EL (cell line): ENCODE data around the gene ZGPAT.
"Not testable (repeated sequence)": the region's sequence is repeated elsewhere in the genome, so short reads cannot be mapped to it uniquely, and the experiment has no call there.

Experiments used
- DNase-seq: peaks from one replicate; pipeline ENCODE4 v3.0.0-alpha.2; 2016

ZGPAT gene

DNA sequence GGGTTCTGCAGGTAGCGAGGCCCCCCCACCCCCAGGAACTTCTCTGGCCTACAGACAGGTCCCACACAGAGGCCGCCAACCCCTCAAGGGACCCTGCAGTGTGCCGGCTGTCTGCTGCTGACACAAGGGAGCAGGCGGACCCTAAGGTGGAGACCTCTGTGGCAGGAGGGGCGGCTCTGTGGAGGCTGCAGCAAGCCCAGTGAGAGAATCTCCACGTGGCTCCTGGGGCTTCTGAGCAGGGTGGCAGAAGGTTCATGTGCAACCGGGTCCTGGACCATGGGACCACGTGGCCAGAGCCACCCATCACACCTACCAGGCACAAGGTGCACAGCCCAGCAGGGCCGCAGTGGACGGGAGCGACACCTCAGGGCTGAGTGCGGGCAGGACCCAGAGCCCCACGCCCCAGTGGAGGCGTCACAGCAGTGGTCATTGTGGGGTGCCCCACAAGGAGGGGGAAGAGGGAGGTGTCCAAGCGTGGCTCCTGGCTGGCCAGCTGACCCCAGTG lies 4.3 kb upstream of the ZGPAT start:
- no peak for DNase-seq

DNA sequence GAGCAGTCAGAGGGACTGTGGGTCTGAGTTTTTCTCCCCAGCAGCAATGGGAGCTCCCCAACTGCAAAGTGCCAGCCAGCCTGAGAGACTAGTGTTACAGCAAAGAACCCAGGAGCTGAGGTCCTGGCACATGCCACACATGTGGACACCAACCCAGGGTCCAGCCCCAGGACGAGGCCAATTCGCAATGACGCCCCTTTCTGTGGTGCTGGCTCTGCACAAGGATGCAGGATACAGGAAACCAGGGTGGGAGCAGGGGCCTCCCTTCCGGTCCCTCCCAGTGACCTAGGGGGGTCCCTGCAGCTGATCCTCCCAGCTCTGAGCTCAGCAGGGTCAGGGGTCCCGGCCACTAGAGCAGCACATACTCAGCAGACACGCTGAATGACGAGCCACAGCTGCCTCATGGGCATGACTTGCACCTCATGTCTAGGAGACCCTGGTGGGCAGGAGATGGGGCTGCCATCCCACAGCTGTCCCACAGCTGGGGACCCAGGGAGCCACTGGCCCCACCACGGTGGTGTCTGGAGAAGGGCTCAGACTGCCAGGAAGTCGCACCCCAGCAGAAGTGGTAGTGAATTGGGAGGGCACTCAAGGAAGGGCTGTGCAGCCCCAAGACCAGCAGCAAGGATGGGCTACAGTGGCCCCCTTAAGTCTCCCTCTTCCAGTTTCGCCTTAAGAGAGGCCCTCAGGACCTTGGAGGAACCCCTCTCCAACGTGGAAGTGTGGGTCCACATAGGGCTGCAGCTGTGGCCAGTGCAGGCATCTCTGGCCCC lies 3.7 kb upstream of the ZGPAT start:
- no peak for DNase-seq

DNA sequence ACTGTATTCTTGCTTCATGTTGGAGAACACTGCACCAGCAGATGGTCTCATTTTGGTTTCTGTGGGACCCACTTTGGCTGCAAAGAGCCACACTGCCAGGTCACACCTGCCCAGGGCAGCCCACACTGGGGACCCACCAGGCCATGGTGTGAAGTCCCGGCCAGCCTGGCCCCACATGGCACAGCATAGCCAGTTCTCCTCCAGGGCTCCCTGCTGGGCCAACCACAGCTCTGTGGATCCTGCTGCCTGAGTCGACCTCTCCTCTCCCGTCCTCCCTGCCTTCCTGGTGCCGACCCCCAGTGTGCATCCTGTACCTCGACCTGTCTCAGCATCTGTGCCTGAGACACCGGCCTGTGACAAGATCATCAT lies 3.1 kb upstream of the ZGPAT start:
- DNase-seq: no peak

GRCh38 chr20:63705232-63706026 lies 2.4 kb upstream of the ZGPAT start:
- no peak for DNase-seq

DNA sequence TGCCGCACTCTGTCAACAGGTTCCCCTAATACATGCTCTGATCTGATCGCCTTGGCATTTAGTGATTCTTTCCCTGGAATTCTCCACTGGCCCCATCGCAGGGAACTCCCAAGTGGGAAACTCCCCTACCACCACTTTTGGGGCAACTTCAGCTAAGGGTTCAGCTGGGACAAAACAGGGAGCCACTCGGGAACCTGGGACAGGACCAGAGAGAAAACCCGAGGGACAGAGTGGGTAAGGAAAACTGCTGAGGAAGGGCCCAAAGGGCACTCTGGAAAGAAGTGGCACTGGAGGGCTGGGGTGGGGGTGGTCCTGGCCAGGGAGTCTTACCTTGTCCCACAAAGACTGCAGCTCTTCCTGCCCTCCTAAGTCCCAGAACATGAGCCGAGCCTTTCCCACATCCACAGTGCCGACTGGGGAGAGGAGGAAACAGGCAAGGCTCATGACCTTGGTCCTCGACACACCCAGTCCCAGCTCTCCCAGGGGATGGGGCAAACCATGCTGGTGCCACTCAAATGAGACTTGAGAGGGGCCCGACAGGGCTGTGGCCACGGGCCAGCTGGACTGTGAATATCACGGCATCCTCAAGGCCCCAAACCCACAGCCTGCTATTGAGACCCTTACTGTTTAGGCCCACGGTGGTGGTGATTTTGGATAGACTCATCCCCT lies 1.7 kb upstream of the ZGPAT start:
- no peak for DNase-seq

- peak; percentile 47 for DNase-seq
These were observed 834 bp upstream of the ZGPAT start for GRCh38 chr20:63706852-63707557.

GRCh38 chr20:63708301-63709148 lies 686 bp downstream of the ZGPAT start:
- DNase-seq: no peak

DNA sequence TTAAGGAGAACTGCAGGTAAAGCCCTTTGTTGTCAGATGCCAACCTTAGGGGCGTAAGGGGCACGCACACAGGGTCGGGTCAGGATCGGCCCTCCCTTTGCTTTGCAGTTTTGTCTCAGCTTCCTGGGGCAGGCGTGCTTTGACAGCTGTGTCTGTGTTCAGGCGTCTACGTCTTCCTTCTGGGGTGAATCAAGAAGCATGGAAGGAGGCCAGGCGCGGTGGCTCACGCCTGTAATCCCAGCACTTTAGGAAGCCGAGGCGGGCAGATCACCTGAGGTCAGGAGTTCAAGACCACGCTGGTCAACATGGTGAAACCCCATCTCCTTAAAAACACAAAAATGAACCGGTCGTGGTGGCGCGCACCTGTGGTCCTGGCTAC lies 1.3 kb downstream of the ZGPAT start:
- DNase-seq: no peak

DNA sequence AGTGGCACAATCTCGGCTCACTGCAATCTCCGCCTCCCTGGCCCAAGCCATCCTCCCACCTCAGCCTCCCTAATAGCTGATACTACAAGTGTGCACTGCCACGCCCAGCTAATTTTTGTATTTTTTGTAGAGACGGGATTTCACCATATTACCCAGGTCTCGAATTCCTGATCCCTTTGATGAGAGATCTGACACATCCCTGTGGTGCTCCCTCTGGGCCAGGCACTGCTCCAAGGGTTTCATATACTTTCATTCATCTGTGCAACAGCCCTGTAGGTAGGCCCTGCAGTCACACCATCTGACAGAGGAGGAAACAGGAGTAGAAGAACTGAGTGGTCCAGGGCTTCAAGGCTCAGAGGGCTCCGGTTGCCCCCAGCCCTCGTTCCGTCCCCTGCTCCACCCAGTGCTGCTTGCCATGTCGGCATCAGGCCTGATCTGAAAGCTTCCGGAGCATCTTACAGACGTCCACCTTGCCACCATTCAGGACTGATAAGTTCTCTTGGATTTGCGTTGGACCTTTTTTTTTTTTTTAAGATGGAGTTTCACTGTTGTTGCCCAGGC lies 3.3 kb downstream of the ZGPAT start:
- no peak for DNase-seq

GRCh38 chr20:63712191-63712590 lies 4.4 kb downstream of the ZGPAT start:
- no peak for DNase-seq

DNA sequence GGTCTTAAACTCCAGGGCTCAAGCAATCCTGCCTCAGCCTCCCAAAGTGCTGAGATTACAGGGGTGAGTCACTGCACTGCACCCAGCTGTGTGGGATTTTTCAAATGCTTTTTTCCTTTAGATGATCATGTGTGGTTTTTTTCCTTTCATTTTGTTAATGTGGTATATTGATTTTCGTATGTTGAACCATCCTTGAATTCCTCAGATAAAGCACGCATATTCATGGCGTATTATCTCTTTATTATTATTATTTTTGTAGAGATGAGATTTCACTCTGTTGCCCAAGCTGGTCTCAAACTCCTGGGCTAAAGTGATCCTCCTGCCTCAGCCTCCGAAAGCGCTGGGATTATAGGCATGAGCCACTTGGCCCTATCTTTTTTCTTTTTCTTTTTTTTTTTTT lies 7.0 kb downstream of the ZGPAT start:
- no peak for DNase-seq

- DNase-seq: no peak
These were observed 11.2 kb downstream of the ZGPAT start for GRCh38 chr20:63718996-63719395.

- DNase-seq: not testable (repeated sequence)
These were observed 15.3 kb downstream of the ZGPAT start for GRCh38 chr20:63722967-63723622.

- DNase-seq: not testable (repeated sequence)
These were observed 22.4 kb downstream of the ZGPAT start for GRCh38 chr20:63730189-63730733.

GRCh38 chr20:63731410-63731809 lies 23.6 kb downstream of the ZGPAT start:
- no peak for DNase-seq

DNA sequence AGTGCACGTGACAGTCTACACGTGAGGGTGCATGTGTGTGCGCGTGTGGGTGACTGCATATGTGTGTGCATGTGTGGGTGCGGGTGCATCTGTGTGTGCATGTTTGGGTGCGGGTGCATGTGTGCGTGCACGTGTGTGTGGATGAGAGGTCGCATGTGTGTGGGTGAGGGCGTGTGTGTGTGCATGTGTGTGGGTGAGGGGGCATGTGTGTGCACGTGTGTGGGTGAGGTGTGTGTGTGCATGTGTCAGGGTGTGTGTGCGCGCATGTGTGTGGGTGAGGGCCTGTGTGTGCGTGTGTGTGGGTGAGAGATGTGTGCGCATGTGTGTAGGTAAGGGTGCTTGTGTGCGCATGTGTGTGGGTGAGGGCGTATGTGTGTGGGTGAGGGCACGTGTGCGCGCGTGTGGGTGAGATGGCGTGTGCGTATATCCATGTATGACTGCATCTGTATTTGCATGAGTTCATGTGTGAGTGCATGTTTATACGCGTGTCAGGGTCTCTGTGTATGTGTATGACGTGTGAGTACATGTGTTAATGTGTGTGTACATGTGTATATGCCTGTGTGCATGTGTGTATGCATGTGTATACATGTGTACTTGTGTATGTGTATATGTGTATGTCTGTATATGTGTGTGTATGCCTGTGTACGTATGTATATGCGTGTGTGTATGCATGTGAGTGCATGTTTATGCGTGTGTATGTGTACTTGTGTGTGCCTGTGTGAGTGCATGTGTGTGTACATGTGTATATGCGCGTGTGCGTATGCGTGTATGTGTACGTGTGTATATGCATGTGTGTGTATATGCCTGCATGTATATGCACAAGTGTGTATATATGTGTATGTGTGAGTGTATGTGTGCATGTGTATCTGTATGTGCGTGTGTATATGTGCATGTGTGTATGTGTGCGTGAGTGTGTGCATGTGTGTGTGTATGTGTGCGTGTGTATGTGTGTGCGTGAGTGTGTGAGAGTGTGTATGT lies 24.6 kb downstream of the ZGPAT start:
- DNase-seq: no peak

DNA sequence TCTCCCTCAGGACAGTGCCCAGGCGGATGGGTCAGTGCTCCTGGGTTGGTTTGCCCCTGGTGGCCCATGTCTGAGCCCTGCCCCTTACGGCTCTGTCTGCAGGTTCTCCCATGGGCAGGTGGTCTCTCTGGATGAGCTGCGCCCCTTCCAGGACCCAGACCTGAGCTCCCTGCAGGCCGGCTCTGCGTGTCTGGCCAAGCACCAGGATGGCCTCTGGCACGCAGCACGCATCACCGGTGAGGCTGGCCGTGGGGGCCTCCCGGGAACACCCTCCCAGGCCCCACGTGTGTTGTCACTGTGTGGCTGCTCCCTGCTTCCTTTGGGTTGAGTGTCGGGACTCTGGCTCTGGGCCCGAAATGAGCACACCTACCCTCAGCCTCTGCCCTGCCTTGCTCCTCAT lies 25.3 kb downstream of the ZGPAT start:
- DNase-seq: no peak

GRCh38 chr20:63733579-63734081 lies 25.8 kb downstream of the ZGPAT start:
- no peak for DNase-seq
